ENCODE results near the gene PURA. TPM values are rescaled to one million over a fixed set of nuclear protein-coding genes. Genes with fewer than 3 reads are reported as not detected.

Gene PURA
- total and polyA plus RNA-seq, 2 of the 13 experiments (the other 11 are each of a cell fraction or from before 2014, with no cell fraction given) = 2.0 to 5.0 TPM

- TF ChIP-seq ZNF329 (CRISPR knock-in tag; IDR thresholded peaks at IDR 0.05; ENCODE audit: low read depth) = no peak
- TF ChIP-seq ZNF34 (CRISPR knock-in tag; IDR thresholded peaks at IDR 0.05; ENCODE audit: borderline replicate concordance) = no peak
- TF ChIP-seq ZNF280B (CRISPR knock-in tag; IDR thresholded peaks at IDR 0.05; ENCODE audit: borderline replicate concordance) = no peak
- TF ChIP-seq ZFY (CRISPR knock-in tag; IDR thresholded peaks at IDR 0.05) = no peak
- no peak for TF ChIP-seq ZBTB25 (CRISPR knock-in tag; IDR thresholded peaks at IDR 0.05)
- no peak for TF ChIP-seq POLR2A (IDR thresholded peaks at IDR 0.05; ENCODE audit: insufficient read depth in 1 of 2, low read depth in 2 of 2, low read length in 2 of 2)
- TF ChIP-seq ZNF260 (CRISPR knock-in tag; IDR thresholded peaks at IDR 0.05; ENCODE audit: borderline replicate concordance, low read depth) = no peak
- no peak for TF ChIP-seq ZNF674 (CRISPR knock-in tag; IDR thresholded peaks at IDR 0.05; ENCODE audit: low read depth)
- no TSS peak for BruUV-seq (replicated peaks)
- H2AFZ ChIP-seq (ENCODE audit: low read length) = no peak overlapping the region
- in situ Hi-C loops (cut with HindIII; ENCODE audit: extremely low pct_ligation_motif_present, low pct_unique_long_range_greater_than_20kb) (no loop called here), intact Hi-C loops (cut with micrococcal nuclease; ENCODE audit: unreplicated experiment) (no loop called here)
- ATAC-seq = no peak
- peaks cover 3% of the 10 kb centered on the region for H3K4me1 ChIP-seq (ENCODE audit: insufficient read depth, low read length)
- H3K9ac ChIP-seq (ENCODE audit: insufficient read depth, low read depth, low read length) = no peak overlapping the region
- no peak for DNase-seq (ENCODE audit: low spot score)
- H3K27ac ChIP-seq (ENCODE audit: extremely low read length, insufficient read depth, low read length) = no peak overlapping the region
- H3K4me2 ChIP-seq (ENCODE audit: low read depth, low read length) = no peak overlapping the region
- H3K36me3 ChIP-seq (replicated peaks in 1 of 2; ENCODE audit: control insufficient read depth in 1 of 2, insufficient read depth in 2 of 2, low read length in 2 of 2) = no peaks in the 10 kb centered on the region
- no peaks in the 10 kb centered on the region for H3K79me2 ChIP-seq (ENCODE audit: insufficient read depth, low read length)
- POLR2A ChIA-PET = no interaction called here
- no peak overlapping the region for H3K4me3 ChIP-seq (replicated peaks in 1 of 3; ENCODE audit: insufficient read depth in 1 of 3, low read depth in 2 of 3, low read length in 3 of 3)
- FAIRE-seq = no peak
- WGBS (ENCODE audit: low lambda C conversion rate) = 46% methylated on average over 1 of the region's 1 CpG
- H3K9me3 ChIP-seq (ENCODE audit: low read length) = no peaks in the 10 kb centered on the region
- H4K20me1 ChIP-seq (ENCODE audit: insufficient read depth, low read length) = no peaks in the 10 kb centered on the region
- CTCF ChIA-PET (ENCODE audit: low intra/inter-chr PET ratio, low total read pairs) = no interaction called here
- no peaks in the 10 kb centered on the region for H3K27me3 ChIP-seq (ENCODE audit: control insufficient read depth in 1 of 2, insufficient read depth in 2 of 2, low read length in 2 of 2)
Observed at GRCh38 chr5:140101179-140101578, 12.7 kb upstream of the PURA start.
